Keratinocyte (primary cell): ENCODE results near the gene NMD3. TPM values are rescaled to one million over a fixed set of nuclear protein-coding genes. Genes with fewer than 3 reads are reported as not detected.

Source experiments
- DNase-seq: peaks from one replicate; pipeline ENCODE4 v3.0.0-alpha.2; 2011; ENCODE audit warnings: low read depth, missing footprints, low spot score
- FAIRE-seq: peaks from 2 replicates; lab custom pipeline; 2011; peaks lifted over from hg19 to GRCh38; lab: Jason Lieb, UNC
- H2AFZ ChIP-seq: 2 replicates; pipeline ENCODE4 v1.6.0; 2012; ENCODE audit warnings: low read length, control low read depth, inconsistent platforms; ENCODE audit not compliant: control insufficient read depth
- H3K27ac ChIP-seq: 2 replicates; pipeline ENCODE4 v1.5.1; 2011; ENCODE audit warnings: low read length; ENCODE audit not compliant: control insufficient read depth, insufficient read depth
- H3K27me3 ChIP-seq: 3 replicates; pipeline ENCODE4 v1.6.0; 2011; ENCODE audit warnings: low read length; ENCODE audit not compliant: control insufficient read depth, insufficient read depth; ENCODE audit errors: extremely low read depth
- H3K36me3 ChIP-seq, 2 experiments: 2 replicates in 1 of 2; 3 replicates in 1 of 2; pipeline ENCODE4 v1.5.1; 2011; ENCODE audit warnings: low read length in 2 of 2, mild to moderate bottlenecking in 1 of 2; ENCODE audit not compliant: control insufficient read depth in 2 of 2, insufficient read depth in 2 of 2; ENCODE audit errors: extremely low read depth in 1 of 2
- H3K4me1 ChIP-seq: 3 replicates; pipeline ENCODE4 v1.5.1; 2011; ENCODE audit warnings: low read length; ENCODE audit not compliant: control insufficient read depth, insufficient read depth; ENCODE audit errors: extremely low read depth
- H3K4me2 ChIP-seq: 3 replicates; pipeline ENCODE4 v1.6.0; 2011; ENCODE audit warnings: low read depth, low read length; ENCODE audit not compliant: control insufficient read depth, insufficient read depth; ENCODE audit errors: extremely low read depth
- H3K4me3 ChIP-seq, 3 experiments: fragments of 200-600 bp in 1 of 3; sonication (generic) in 1 of 3; 2 replicates in 2 of 3; 3 replicates in 1 of 3; pipeline ENCODE4 v1.5.1; 2011 to 2016; ENCODE audit warnings: low read length in 3 of 3, mild to moderate bottlenecking in 3 of 3, control low read depth in 2 of 3, inconsistent platforms in 1 of 3, low read depth in 1 of 3, mixed read lengths in 1 of 3, mixed run types in 1 of 3, moderate library complexity in 1 of 3; ENCODE audit not compliant: control insufficient read depth in 2 of 3, insufficient read depth in 2 of 3; ENCODE audit errors: extremely low read depth in 1 of 3
- H3K79me2 ChIP-seq: 2 replicates; pipeline ENCODE4 v1.6.0; 2012; ENCODE audit warnings: low read length; ENCODE audit not compliant: control insufficient read depth, insufficient read depth
- H3K9ac ChIP-seq: 3 replicates; pipeline ENCODE4 v1.6.0; 2011; ENCODE audit warnings: low read length; ENCODE audit not compliant: control insufficient read depth, insufficient read depth; ENCODE audit errors: extremely low read depth
- H3K9me1 ChIP-seq: 3 replicates; pipeline ENCODE4 v1.6.0; 2011; ENCODE audit warnings: low read length; ENCODE audit not compliant: control insufficient read depth, insufficient read depth; ENCODE audit errors: extremely low read depth
- H3K9me3 ChIP-seq: 2 replicates; pipeline ENCODE4 v1.5.1; 2012; ENCODE audit warnings: low read depth, low read length; ENCODE audit not compliant: control insufficient read depth
- H4K20me1 ChIP-seq: 3 replicates; pipeline ENCODE4 v1.6.0; 2011; ENCODE audit warnings: low read length; ENCODE audit not compliant: control insufficient read depth, insufficient read depth; ENCODE audit errors: extremely low read depth
- CTCF ChIP-seq, 3 experiments: IDR thresholded peaks in 1 of 3; conservative IDR thresholded peaks in 1 of 3; optimal IDR thresholded peaks in 1 of 3; 2 replicates in 2 of 3; 3 replicates in 1 of 3; pipeline versions ENCODE3 to v1.5.1; 2011; ENCODE audit warnings: low read length in 3 of 3, mild to moderate bottlenecking in 3 of 3, moderate library complexity in 2 of 3, control low read depth in 1 of 3, inconsistent platforms in 1 of 3; ENCODE audit not compliant: insufficient read depth in 2 of 3; ENCODE audit errors: extremely low read depth in 1 of 3
- EZH2 ChIP-seq: IDR thresholded peaks from one replicate; pipeline ENCODE4 v1.6.1; 2012; ENCODE audit warnings: inconsistent platforms, mild to moderate bottlenecking, low read length, moderate library complexity
- dilution Hi-C: fragments of 300-500 bp; cut with MboI; formaldehyde crosslinking; loops from one replicate; pipeline ENCODE4 v1.7.0; 2020; ENCODE audit warnings: low sequenced_read_pairs; ENCODE audit not compliant: extremely low pct_ligation_motif_present
- polyA plus RNA-seq, 5 experiments: library from polyadenylated mRNA; depleted of rRNA in 3 of 5; stranded (reverse) in 3 of 5; stranded (forward) in 1 of 5; unstranded in 1 of 5; fragments of >200 nt; gene quantifications; 1 replicate in 1 of 5; 2 replicates in 3 of 5; 3 replicates in 1 of 5; pipeline versions ENCODE4 v1.2.1 to v1.2.3, GENCODE V29; 2011 to 2012; ENCODE audit warnings: missing spikeins in 2 of 5, low read depth in 1 of 5, low replicate concordance in 1 of 5

The NMD3 gene
- polyA plus RNA-seq, 1 donor (not counting 4 experiments of a cell fraction or from before 2014, with no cell fraction given), result 65.2 TPM

DNA sequence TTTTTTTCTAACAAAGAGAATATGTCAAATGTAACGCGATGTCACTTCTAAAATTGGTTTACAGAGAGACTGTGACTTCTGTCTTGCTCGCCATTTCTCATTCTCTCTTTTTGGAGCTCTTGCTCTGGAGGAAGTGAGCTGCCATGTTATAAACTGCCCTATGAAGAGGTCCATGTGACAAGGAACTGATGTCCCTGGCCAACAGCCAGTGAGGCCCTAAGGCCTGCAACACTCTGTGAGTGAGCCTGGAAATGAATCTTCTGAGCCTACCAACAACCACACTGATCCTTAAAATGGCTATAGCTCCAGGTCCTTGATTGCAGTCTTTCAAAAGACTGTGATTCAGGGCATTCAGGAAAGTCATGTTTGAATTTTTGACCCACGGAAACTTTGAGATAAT, 49.9 kb downstream of the NMD3 start:
- TF ChIP-seq EZH2 (no peak), CTCF (optimal IDR thresholded peaks at IDR 0.05 in 1 of 3, IDR thresholded peaks at IDR 0.05 in 1 of 3, conservative IDR thresholded peaks at IDR 0.05 in 1 of 3; ENCODE audit: extremely low read depth in 1 of 3, insufficient read depth in 2 of 3, low read length in 3 of 3) (no peak)
- H3K4me2 ChIP-seq, result no peak overlapping the region
- H3K9ac ChIP-seq, result no peak overlapping the region
- FAIRE-seq (no peak), DNase-seq (no peak)
- H3K27ac ChIP-seq, result no peak overlapping the region
- H3K36me3 ChIP-seq, result peaks cover 0 to 2% of the 10 kb centered on the region in 2 experiments
- no peaks in the 10 kb centered on the region for H3K27me3 ChIP-seq
- dilution Hi-C loops, result no loop called here
- no peaks in the 10 kb centered on the region for H3K79me2 ChIP-seq
- no peaks in the 10 kb centered on the region for H4K20me1 ChIP-seq
- H3K4me3 ChIP-seq, result no peak overlapping the region
- H2AFZ ChIP-seq, result no peak overlapping the region
- no peaks in the 10 kb centered on the region for H3K9me1 ChIP-seq
- H3K9me3 ChIP-seq, result no peaks in the 10 kb centered on the region
- H3K4me1 ChIP-seq, result peaks cover 6% of the 10 kb centered on the region

- no peak for DNase-seq
- Histone ChIP-seq H3K27ac (no peak overlapping the region), H3K9ac (no peak overlapping the region), H3K27me3 (no peaks in the 10 kb centered on the region), H3K9me3 (no peaks in the 10 kb centered on the region), H3K79me2 (no peaks in the 10 kb centered on the region), H3K4me3 (no peak overlapping the region), H3K4me2 (no peak overlapping the region), H3K9me1 (no peaks in the 10 kb centered on the region), H4K20me1 (no peaks in the 10 kb centered on the region), H3K36me3 (peaks cover 0 to 2% of the 10 kb centered on the region in 2 experiments), H2AFZ (no peak overlapping the region), H3K4me1 (peaks cover 2% of the 10 kb centered on the region)
- TF ChIP-seq CTCF (optimal IDR thresholded peaks at IDR 0.05 in 1 of 3, IDR thresholded peaks at IDR 0.05 in 1 of 3, conservative IDR thresholded peaks at IDR 0.05 in 1 of 3; ENCODE audit: extremely low read depth in 1 of 3, insufficient read depth in 2 of 3, low read length in 3 of 3) (no peak), EZH2 (no peak)
- dilution Hi-C loops, result no loop called here
- no peak for FAIRE-seq
Measured at GRCh38 chr3:161271646-161272045, 50.5 kb downstream of the NMD3 start.
